ENCODE data around the gene TRMT2A.

TRMT2A gene

DNA sequence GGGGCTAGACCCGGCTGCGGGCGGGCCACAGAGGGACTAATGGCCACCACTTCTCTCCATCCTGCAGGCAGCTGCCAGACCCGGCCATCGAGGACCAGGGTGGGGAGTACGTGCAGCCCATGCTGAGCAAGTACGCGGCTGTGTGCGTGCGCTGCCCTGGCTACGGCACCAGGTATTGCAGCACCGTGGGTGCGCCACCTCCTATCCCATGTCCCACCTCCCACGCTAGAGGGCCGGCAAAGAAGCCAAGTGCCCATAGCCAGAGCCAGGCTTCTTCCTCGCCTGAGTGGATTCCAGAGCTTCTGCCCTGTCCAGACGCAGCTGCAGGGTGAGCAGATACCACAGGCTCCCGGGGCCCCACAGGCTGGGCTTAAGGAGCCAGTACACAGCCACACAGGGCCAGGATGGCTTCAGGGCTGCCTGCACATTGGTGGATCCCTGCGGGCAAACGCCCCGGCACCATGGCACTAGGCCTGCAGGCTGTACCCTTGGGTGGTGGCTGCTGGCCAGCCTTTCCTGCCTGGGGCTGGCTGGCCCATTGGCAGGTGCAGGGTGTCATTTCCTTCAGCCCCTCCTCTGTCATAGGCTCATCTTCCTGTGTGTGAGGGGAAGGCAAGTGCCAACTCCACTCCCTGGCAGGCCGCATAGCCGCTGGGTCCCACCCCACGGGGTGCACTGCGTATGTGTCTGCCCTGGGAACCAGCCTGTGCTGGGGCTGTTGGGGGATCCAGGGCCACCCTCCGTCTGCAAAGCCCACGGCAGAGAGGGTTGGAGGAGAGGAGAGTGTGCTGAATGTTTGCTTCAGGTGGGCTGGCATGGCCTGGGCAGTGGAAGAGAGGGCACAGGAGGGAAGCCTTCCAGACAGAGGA is 53.5 kb downstream of the TRMT2A start:
- no peak for DNase-seq (ENCODE audit: low spot score)

GRCh38 chr22:20062766-20063083 is 54.3 kb downstream of the TRMT2A start:
- no peak for DNase-seq (ENCODE audit: low spot score)

DNA sequence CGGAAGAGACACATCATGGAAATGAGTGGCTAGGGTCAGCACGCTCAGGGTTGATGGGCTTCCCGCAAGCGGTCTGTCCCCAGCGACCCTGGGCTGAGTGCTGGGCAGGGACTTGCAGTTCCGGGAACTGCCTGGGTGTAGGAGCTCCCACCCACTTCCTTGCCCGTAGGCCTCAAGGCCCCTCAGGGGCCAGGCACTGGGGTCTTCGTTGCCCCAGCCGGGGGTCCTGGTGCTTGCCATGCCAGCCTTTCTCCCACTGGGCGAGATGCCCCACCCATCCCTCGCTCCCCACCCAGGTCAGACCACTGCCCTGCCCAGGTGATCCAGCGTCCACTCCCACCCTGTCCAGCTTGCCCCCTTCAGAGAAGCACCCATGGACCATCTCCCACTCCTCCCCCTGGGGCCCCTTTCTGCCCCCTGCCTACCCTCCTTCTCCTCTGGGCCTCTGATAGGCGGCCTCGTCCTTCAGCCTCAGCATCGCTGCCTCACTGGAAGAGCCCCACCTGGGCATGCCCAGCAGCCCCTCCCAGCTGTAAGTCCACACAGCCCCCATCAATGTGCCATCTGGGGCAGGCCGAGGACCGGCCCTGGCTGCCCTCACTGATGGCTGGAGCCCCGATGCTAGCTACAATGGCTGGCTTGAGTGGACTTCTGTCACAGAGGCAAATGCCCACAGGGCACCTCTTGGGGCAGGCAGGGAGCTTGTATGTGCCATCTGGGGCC is 54.8 kb downstream of the TRMT2A start:
- DNase-seq (ENCODE audit: low spot score): no peak

All from putamen (tissue), 1 donor.